Thoracic aorta (tissue), 2 donors: Measurements from ENCODE around the gene SLC39A2. TPM values are rescaled to one million over a fixed set of nuclear protein-coding genes. Genes with fewer than 3 reads are reported as not detected.

ENCODE experiments used
- ATAC-seq: fragments of 150-250 bp; one replicate; pipeline ENCODE4 v1.8.0; 2017; ENCODE audit warnings: low read depth; ENCODE audit not compliant: insufficient number of reproducible peaks, low FRiP score
- DNase-seq: peaks from one replicate; pipeline ENCODE4 v3.0.0-alpha.2; 2020; ENCODE audit warnings: low spot score
- H3K27ac ChIP-seq, 2 donors: fragments of 200-600 bp; sonication (generic); 1 replicate in 1 of 2; 2 replicates in 1 of 2; pipeline ENCODE4 v1.5.1; 2016; ENCODE audit warnings: mild to moderate bottlenecking in 2 of 2, moderate library complexity in 2 of 2
- H3K27me3 ChIP-seq: fragments of 200-600 bp; sonication (generic); replicated peaks from 2 replicates; pipeline ENCODE4 v1.6.0; 2016; ENCODE audit warnings: mild to moderate bottlenecking; ENCODE audit not compliant: insufficient read depth
- H3K36me3 ChIP-seq: fragments of 200-600 bp; sonication (generic); one replicate; pipeline ENCODE4 v1.5.1; 2016
- H3K4me1 ChIP-seq, 2 donors: fragments of 200-600 bp; sonication (generic); 1 replicate in 1 of 2; 2 replicates in 1 of 2; pipeline versions ENCODE4 v1.5.1 to v1.6.0; 2016; ENCODE audit warnings: low read depth in 2 of 2, mild to moderate bottlenecking in 1 of 2; ENCODE audit not compliant: control insufficient read depth in 1 of 2
- H3K4me3 ChIP-seq: fragments of 200-600 bp; sonication (generic); 2 replicates; pipeline ENCODE4 v1.5.1; 2016; ENCODE audit warnings: mild to moderate bottlenecking
- H3K9me3 ChIP-seq: fragments of 200-600 bp; sonication (generic); 2 replicates; pipeline ENCODE4 v1.5.1; 2016
- total RNA-seq, 2 donors: library from RNA; depleted of rRNA; stranded (reverse); fragments of >200 nt; gene quantifications; one replicate each; pipeline versions ENCODE4 v1.1.0 to v1.2.3, GENCODE V29; 2016
- TF ChIP-seq, protein P1 (sequence below): fragments of 200-600 bp; sonication (generic); IDR thresholded peaks from one replicate; pipeline ENCODE4 v1.5.1; 2019; ENCODE audit warnings: antibody characterized with exemption

The SLC39A2 gene
- total RNA-seq, 2 donors from 2014 or later: not detected

DNA sequence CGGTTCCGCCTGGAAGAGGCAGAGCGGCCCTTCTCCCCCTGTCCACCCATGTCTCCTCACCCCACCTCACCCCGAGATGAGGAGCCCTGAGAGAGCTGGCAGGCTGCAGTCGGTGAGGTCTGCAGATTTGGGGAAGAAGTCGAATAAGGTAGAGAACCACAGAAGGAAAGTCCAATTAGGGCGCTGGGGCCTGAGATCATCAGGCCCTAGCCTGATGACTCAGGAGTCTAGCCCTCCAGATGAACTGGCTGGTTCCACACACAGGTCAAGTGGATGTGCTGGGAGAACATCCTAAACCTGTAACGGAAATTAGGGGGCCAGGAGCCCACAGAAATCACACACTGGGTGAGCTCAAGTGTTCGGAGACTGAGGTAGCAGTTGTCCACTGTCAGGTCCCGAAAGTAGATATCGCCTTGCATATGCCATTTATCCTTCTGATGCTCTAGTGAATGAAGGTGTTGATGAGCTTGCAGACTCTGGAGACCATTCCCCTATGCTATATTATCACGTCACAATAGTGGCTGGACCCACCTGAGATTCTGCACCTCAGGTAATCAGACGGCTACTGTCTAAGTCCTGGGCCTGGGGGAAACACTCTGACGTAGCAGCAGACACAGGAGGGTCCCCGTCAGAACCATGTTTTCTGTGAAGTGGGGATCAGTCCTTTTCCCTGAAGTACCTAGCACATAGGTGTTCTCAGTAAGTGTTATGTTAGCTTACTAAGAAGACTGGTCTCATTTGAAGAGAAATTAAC is 10.2 kb upstream of the SLC39A2 start:
- ATAC-seq (no peak), DNase-seq (no peak)
- Histone ChIP-seq H3K9me3 (no peaks in the 10 kb centered on the region), H3K27ac (peak overlapping the region; percentile 77 to 88), H3K4me3 (peak overlapping the region; percentile 88), H3K4me1 (peaks cover 34 to 52% of the 10 kb centered on the region in 2 donors), H3K36me3 (peaks cover 16% of the 10 kb centered on the region), H3K27me3 (no peaks in the 10 kb centered on the region)
- TF ChIP-seq, protein P1, sequence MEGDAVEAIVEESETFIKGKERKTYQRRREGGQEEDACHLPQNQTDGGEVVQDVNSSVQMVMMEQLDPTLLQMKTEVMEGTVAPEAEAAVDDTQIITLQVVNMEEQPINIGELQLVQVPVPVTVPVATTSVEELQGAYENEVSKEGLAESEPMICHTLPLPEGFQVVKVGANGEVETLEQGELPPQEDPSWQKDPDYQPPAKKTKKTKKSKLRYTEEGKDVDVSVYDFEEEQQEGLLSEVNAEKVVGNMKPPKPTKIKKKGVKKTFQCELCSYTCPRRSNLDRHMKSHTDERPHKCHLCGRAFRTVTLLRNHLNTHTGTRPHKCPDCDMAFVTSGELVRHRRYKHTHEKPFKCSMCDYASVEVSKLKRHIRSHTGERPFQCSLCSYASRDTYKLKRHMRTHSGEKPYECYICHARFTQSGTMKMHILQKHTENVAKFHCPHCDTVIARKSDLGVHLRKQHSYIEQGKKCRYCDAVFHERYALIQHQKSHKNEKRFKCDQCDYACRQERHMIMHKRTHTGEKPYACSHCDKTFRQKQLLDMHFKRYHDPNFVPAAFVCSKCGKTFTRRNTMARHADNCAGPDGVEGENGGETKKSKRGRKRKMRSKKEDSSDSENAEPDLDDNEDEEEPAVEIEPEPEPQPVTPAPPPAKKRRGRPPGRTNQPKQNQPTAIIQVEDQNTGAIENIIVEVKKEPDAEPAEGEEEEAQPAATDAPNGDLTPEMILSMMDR: no peak

DNA sequence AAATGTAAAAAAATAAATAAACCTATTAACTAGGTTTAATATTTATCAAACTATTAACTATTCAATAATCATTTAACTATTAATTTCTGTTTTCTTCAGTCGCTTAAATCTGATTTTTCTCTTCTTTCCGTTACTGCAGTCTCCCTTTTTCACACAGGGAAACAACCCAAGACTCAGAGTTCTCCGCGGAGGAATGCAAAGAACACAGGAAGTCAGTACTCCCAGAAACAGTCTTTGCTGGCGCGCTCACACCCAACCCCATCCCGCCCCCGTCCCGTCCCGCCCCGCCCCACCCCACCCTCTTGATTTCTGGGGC is 9.7 kb upstream of the SLC39A2 start:
- DNase-seq (no peak), ATAC-seq (no peak)
- peak overlapping the region; percentile 88 for H3K4me3 ChIP-seq
- peak overlapping the region; percentile 77 to 88 for H3K27ac ChIP-seq
- peaks cover 19% of the 10 kb centered on the region for H3K36me3 ChIP-seq
- H3K9me3 ChIP-seq: no peaks in the 10 kb centered on the region
- peaks cover 34 to 52% of the 10 kb centered on the region in 2 donors for H3K4me1 ChIP-seq
- TF ChIP-seq, protein P1: no peak
- no peaks in the 10 kb centered on the region for H3K27me3 ChIP-seq

DNA sequence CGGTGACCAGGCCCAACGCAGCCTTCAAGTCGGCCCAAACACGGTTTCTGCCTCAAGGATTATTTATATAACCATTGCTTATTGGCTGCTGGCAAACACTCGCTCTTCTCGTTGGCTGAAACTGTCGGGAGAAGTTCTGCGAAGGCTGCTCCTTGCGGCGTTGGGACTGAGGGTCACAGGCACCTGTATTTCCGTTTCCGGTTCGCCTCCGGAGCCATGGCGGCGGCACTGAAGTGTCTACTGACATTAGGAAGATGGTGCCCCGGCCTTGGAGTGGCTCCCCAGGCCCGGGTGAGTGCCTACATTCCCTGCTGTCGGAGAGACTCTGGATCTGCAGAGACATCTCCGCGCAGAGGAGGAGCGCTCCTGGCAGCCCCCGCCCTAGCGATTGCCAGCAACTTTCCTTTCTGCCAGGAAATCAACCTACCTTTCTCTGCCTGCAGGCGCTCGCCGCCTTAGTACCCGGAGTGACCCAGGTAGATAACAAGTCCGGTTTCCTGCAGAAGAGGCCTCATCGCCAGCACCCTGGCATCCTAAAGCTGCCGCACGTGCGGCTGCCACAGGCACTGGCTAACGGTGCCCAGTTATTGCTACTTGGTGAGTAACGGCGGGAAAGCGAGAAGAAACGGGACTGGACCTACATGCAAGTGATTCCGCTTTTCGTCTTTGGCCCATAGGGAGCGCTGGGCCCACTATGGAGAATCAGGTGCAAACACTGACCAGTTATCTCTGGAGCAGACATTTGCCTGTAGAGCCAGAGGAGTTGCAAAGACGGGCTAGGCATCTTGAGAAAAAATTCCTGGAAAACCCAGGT is 9.1 kb upstream of the SLC39A2 start, which contains the start of gene METTL17:
Gene METTL17 (plus strand): TSS at position 194 of the 814 bp plus-strand sequence. CDS start 23 bp downstream, at position 217.
- TF ChIP-seq, protein P1: no peak
- peak; percentile 83 for DNase-seq
- peak; percentile 87 for ATAC-seq
- Histone ChIP-seq H3K27ac (peak within 1 kb of the TSS; percentile 77 to 88), H3K9me3 (no peaks in the 10 kb centered on the region), H3K27me3 (no peaks in the 10 kb centered on the region), H3K36me3 (peaks cover 25% of the 10 kb centered on the region), H3K4me3 (peak within 1 kb of the TSS; percentile 88), H3K4me1 (peaks cover 34 to 52% of the 10 kb centered on the region in 2 donors)

DNA sequence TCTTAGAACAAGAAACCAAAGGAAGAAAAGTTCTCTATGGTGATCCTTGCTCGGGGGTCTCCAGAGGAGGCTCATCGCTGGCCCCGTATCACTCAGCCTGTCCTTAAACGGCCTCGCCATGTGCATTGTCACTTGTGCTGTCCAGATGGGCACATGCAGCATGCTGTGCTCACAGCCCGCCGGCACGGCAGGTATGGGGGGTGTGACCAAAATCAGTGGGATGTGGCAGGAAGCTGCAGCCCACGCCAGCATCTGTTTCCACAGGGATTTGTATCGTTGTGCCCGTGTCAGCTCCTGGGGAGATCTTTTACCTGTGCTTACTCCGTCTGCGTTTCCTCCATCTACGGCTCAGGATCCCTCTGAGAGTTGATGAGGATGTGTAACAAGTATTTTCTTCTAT is 2.6 kb upstream of the SLC39A2 start:
- H3K4me3 ChIP-seq: no peak overlapping the region
- H3K4me1 ChIP-seq: peaks cover 2 to 11% of the 10 kb centered on the region in 2 donors
- DNase-seq (no peak), ATAC-seq (no peak)
- peaks cover 41% of the 10 kb centered on the region for H3K36me3 ChIP-seq
- H3K27me3 ChIP-seq: no peaks in the 10 kb centered on the region
- TF ChIP-seq, protein P1: no peak
- no peak overlapping the region for H3K27ac ChIP-seq
- H3K9me3 ChIP-seq: no peaks in the 10 kb centered on the region

DNA sequence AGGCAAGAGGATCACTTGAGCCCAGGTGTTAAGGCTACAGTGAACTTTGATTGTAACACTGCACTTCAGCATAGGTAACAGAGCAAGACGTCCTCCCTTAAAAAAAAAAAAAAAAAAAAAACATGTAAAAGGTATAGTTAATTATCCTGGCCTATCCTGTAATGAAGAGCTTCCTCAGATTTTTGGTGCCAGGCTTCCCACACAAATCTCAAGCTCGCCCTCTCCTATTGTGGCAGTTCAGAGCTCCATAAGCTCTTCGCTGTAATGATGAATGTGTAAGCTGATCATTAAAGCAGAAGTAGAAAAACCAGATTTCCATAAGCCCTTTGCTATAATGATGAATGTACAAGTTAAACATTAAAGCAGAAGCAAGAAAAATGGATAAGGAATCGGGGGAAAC is 2.0 kb upstream of the SLC39A2 start:
- no peak for DNase-seq
- no peak for ATAC-seq
- Histone ChIP-seq H3K4me3 (no peak overlapping the region), H3K4me1 (peaks cover 0 to 6% of the 10 kb centered on the region in 2 donors), H3K27ac (no peak overlapping the region), H3K27me3 (no peaks in the 10 kb centered on the region), H3K9me3 (no peaks in the 10 kb centered on the region), H3K36me3 (peaks cover 36% of the 10 kb centered on the region)
- TF ChIP-seq, protein P1: no peak
